NCI-H187 treated with DMSO at 0.1 percent for 48 hours (cell line): ENCODE measurements around the gene PIP5K1A.
"Not testable (repeated sequence)": the region's sequence is repeated elsewhere in the genome, so short reads cannot be mapped to it uniquely, and the experiment has no call there.

Experiments
- DNase-seq: peaks from one replicate; lab custom pipeline; 2025; lab: John Stamatoyannopoulos, UW

PIP5K1A gene

GRCh38 chr1:151254217-151255213, 56.2 kb downstream of the PIP5K1A start, which contains the start of gene PSMD4:
PSMD4 (plus strand) TSS chr1:151254734; CDS start chr1:151254783, 49 bp downstream.
- peak; percentile 98 for DNase-seq

- no peak for DNase-seq
Measured at GRCh38 chr1:151255381-151255780, 57.0 kb downstream of the PIP5K1A start.

GRCh38 chr1:151259351-151259750, 61.0 kb downstream of the PIP5K1A start:
- DNase-seq, result no peak

GRCh38 chr1:151265446-151266236, 67.3 kb downstream of the PIP5K1A start:
- DNase-seq, result no peak

GRCh38 chr1:151266315-151266714, 68.0 kb downstream of the PIP5K1A start:
- DNase-seq, result no peak

- DNase-seq, result no peak
Measured at GRCh38 chr1:151266821-151267220, 68.5 kb downstream of the PIP5K1A start.

DNA sequence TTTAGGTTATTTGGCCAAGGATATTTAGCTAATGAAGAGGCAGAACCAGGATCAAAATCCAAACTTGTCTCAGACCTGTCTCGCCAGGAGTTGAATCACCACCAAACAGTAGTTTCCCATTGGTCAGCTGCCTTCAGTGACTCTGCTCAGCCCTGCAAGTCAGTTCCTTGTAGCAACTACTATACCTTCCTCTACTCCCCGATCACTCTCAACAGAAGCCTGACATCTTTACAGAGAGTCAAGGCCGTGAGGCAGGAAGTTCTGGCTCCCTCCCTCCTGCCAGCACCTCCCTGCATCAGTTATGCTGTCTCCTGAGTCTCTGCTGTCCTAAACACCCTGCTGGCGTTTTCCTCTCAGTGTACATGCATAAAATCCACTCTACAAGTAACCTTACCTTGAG, 69.4 kb downstream of the PIP5K1A start:
- no peak for DNase-seq

- no peak for DNase-seq
Measured at GRCh38 chr1:151273924-151274466, 75.6 kb downstream of the PIP5K1A start.

GRCh38 chr1:151275341-151275740, 77.0 kb downstream of the PIP5K1A start:
- not testable (repeated sequence) for DNase-seq

DNA sequence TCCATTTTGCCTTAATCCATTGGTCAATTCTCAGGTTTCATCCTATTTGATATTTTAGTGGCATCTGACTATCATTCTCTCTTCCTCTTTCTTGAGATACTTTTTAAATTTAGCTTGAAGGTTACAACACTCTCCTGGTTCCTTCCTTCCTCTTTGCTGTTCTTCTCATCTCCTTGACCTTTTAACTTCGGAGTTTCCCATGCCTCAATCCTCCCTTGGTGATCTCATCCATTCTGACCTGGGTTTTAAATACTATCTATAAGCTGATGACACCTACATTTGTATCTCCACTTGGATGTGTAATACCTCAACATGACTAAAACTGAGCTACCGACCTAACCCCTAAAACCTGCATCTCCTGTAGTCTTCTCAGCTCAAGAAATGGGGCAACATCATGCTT, 78.9 kb downstream of the PIP5K1A start:
- no peak for DNase-seq

GRCh38 chr1:151281225-151281968, 83.0 kb downstream of the PIP5K1A start:
- DNase-seq, result peak; percentile 99

DNA sequence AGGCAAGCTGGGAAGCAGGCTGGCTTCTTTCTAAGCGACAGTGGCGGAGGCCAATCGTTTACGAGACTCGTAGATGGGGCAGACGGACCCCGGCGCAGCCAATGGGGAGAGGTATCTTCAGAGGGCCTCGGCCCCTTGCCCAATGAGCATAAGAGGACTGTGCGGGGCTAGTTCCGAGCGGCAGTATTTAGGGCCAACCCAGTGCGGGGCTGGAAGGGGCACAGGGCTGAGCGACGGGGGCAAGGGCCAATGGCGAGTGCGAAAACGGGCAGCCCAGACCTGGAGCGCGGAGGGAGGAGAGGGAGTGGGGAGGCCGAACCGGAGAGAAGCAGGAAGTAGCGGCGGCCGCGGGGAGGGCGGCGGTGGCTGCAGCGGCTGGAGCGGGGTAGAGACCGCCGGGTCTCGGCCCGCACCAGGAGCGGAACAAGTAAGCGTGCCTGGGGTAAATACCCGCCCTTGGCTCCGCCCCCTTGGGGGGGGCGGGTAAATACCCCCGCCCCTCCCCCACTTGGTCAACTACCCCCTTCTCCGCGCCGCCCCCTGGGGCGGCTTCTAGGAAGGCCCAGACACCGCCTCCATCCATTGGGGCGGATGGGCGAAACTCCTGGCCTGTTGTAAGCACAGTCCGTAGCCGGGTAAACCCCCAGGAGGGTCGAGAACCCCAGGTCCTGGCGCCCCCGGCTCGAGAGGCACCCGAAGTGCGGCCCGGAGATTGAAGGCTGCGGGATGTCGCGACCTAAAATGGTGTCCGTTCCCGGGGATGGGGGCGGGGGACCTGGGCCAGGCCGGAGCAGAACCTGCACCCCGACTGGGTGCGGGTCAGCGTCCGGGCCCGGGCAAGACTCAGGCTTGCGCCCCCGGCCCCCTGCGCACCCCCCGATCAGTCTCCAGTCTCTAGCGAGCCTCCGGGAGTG, 83.9 kb downstream of the PIP5K1A start, which contains the start of gene ZNF687:
ZNF687 (plus strand) TSS at position 331 of the 914 bp plus-strand sequence. CDS start 3,993 bp downstream, outside the sequence.
- DNase-seq, result peak; percentile 100

- DNase-seq, result no peak
Measured at GRCh38 chr1:151282883-151283725, 84.8 kb downstream of the PIP5K1A start.

- DNase-seq, result no peak
Measured at GRCh38 chr1:151284013-151284577, 85.7 kb downstream of the PIP5K1A start.

DNA sequence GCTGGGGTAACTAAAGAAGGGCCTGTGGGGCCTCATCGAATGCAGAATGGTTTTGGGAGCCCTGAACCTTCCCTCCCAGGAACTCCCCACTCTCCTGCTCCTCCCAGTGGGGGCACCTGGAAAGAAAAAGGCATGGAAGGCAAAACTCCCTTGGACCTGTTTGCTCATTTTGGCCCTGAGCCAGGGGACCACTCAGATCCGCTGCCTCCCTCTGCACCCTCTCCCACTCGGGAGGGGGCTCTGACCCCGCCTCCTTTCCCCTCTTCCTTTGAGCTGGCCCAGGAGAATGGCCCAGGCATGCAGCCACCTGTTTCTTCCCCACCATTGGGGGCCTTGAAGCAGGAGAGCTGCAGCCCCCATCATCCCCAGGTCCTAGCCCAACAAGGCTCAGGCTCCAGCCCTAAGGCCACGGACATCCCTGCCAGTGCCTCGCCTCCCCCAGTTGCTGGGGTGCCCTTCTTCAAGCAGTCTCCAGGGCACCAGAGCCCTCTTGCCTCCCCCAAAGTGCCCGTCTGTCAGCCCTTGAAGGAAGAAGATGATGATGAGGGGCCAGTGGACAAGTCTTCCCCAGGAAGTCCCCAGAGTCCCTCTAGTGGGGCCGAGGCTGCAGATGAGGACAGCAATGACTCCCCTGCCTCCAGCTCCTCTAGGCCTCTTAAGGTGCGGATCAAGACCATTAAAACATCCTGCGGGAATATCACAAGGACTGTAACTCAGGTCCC, 88.4 kb downstream of the PIP5K1A start:
- no peak for DNase-seq

GRCh38 chr1:151287341-151287699, 89.0 kb downstream of the PIP5K1A start:
- no peak for DNase-seq

GRCh38 chr1:151287767-151288500, 89.6 kb downstream of the PIP5K1A start:
- DNase-seq, result no peak

DNA sequence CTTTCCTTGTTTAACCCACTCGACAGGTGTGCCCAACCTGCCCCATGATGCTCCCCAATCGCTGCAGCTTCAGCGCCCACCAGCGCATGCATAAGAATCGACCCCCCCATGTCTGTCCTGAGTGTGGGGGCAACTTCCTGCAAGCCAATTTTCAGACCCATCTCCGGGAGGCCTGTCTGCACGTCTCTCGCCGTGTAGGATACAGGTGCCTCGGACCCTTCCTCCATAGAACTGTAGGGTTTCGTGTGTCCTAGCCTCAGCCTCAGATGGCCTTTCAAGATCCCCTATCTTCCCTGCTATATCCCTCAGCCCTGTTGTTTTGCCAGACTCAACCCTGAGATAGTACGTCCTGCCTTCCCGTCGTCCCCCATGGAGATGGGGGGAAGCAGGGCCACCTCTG, 90.2 kb downstream of the PIP5K1A start:
- no peak for DNase-seq
